ENCODE data around the gene AGXT2.
"Not testable (repeated sequence)": the region's sequence is repeated elsewhere in the genome, so short reads cannot be mapped to it uniquely, and the experiment has no call there.

- TF ChIP-seq ATF3 (CRISPR knock-in tag; conservative IDR thresholded peaks at IDR 0.05); CTCF (IDR thresholded peaks at IDR 0.05); JUN (CRISPR knock-in tag; IDR thresholded peaks at IDR 0.05); ATF1 (CRISPR knock-in tag; IDR thresholded peaks at IDR 0.05); JAZF1 (CRISPR knock-in tag; IDR thresholded peaks at IDR 0.05); NFYB (CRISPR knock-in tag; conservative IDR thresholded peaks at IDR 0.05; ENCODE audit: low read depth); PRDM15 (CRISPR knock-in tag; IDR thresholded peaks at IDR 0.05); PREB (CRISPR knock-in tag; IDR thresholded peaks at IDR 0.05; ENCODE audit: borderline replicate concordance): not testable (repeated sequence)
Observed at GRCh38 chr5:34971655-34972054, 76.1 kb downstream of the AGXT2 start.

Data from WTC11 (cell line).